Bronchial smooth muscle cell (primary cell): ENCODE measurements around the gene MPG. TPM values are rescaled to one million over a fixed set of nuclear protein-coding genes. Genes with fewer than 3 reads are reported as not detected.

ENCODE experiments used
- total RNA-seq: library from RNA; depleted of rRNA; stranded (reverse); fragments of >200 nt; gene quantifications from 2 replicates; pipeline ENCODE4 v1.2.1, GENCODE V29; 2014

The MPG gene, protein sequence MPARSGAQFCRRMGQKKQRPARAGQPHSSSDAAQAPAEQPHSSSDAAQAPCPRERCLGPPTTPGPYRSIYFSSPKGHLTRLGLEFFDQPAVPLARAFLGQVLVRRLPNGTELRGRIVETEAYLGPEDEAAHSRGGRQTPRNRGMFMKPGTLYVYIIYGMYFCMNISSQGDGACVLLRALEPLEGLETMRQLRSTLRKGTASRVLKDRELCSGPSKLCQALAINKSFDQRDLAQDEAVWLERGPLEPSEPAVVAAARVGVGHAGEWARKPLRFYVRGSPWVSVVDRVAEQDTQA
- total RNA-seq, result 125 and 225 TPM in 2 replicates

DNA sequence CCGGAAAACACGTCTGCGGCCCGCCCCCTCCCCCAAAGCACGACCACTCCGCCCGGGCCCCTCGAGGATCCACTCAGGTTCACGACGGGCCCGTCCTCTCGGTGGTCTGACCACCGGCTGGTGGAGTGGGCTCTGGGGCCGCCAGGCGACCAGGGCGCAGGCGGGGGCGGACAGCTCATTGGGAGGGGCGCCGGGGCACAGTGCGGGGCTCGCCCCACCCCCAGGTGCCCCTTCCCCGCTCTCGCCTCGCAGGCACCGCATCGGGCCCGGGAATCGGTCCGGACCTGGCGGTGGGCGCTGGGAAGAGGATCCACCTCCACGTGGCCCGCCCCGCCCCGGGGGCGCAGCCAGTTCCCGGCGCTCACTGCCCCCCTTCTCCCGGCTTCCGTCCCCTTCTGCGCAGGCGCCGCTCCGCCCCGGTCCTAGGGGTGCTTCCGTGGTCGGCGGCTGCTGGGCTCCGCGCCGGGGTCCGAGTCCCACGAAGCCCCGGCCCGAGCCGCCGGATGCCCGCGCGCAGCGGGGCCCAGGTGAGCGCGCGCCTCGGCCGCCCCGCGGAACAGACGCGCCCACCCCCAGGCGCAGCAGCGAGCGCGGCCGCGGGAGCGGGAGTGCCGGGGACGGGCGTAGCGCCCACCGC is at the start of gene MPG:
Gene MPG, plus strand, starts transcription at position 419 of the 637 bp plus-strand sequence. Its CDS starts 85 bp downstream, at position 504.

DNA sequence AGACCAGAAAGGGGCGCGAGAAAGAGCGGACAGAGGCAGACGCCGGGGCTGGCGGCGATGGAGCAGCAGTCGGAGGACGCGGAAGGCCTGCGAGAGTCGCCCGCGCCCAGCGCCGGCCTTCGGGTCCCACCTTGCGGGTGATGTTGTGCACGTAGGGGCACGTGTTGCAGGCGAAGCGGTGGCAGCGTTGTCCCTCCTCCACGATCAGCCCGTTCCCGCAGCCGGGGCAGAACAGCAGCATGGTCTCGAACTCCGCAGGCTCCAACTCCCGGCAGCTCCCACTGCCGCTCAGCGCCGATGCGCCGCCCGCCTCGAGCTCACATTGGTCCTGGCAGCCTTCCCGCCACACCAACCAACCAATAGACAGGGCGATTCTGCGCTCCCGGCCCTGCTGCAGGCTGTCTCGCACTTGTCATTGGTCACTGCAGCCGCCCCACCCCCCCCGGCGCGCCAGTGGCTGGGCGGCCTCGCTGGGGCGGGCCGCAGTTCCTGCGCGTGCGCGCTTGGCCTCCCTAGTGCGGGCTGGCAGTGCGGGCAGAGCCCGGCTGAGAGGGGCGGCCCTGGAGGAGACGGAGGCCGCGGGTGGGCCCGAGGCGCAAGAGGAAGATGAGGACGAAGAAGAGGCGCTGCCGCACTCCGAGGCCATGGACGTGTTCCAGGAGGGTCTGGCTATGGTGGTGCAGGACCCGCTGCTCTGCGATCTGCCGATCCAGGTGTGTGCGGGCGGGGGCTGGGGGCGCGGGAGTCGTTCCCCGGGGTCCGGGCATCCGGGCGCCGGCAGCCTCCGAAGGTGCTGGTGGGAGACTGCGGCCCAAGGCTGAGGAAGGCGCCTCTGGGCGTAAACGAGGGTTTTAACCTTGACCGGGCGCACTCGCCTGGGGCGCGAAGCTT is 24.4 kb upstream of the MPG start, which contains the start of the genes POLR3K and SNRNP25:
Gene POLR3K, minus strand, starts transcription at position 263 of the 891 bp plus-strand sequence. Its CDS starts 22 bp downstream, at position 241.
Gene SNRNP25, plus strand, starts transcription at position 483 of the 891 bp plus-strand sequence. Its CDS starts 189 bp downstream, at position 672.

DNA sequence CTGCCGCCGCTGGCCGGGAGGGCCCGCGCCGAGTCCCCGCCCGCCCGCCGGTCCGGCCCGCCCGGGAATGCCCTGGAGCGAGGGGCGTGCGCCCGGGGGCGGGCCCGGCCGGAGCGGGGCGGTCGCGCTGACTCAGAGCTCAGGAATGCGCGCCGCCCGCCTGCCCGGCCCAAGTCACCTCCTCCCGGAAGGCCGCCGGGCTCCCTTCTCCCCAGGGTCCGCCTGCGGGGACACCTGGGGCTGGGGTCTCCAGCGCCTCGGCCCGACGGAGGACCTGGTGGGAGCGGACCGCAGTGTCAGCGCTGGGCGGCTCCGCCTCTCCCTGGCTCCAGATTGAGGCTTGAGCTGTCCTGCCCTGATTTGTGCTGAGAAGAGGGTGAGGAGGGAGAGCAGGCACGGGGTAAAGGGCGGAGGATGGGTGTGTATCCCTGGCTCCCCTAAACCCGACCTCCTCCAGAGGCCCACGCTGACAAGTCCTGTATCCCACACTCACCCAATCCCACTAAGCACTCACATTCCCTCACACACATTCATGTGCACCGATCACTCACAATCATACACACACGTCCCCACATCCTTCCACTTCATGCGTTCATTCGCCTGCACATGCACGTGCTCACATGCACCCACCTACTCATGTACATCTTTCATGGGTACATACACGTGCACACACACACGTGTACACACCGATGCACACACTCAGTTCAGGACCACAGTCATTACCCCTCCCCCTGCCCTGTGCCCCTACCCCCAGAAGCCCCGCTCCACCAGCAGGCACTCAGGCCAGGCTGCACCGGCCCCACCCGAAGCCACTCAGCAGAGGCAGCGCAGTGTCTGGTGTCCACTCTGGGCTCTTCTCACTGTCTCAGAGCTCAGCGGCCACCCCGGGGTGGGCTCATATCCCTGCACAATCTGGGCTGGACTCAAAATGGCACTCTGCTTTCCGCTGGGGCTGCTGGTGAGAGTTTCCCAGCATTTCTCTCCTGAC is 5.2 kb upstream of the MPG start, which contains the start of gene RHBDF1:
Gene RHBDF1, minus strand, starts transcription at position 71 of the 988 bp plus-strand sequence. CDS start 7,616 bp downstream, outside the sequence.

Other genes starting within 250 kb of the MPG start
- 2.7 TPM in 2 replicates for gene POLR3K, start 24.6 kb upstream of the MPG start, total RNA-seq
- 38.6 and 42.2 TPM in 2 replicates for gene SNRNP25, start 24.4 kb upstream of the MPG start, total RNA-seq
- gene RHBDF1, start 5.6 kb upstream of the MPG start, total RNA-seq, result 32.3 and 46.5 TPM in 2 replicates
- 6.5 and 11.0 TPM in 2 replicates for gene NPRL3, start 60.4 kb downstream of the MPG start, total RNA-seq
- gene HBZ, start 74.4 kb downstream of the MPG start, total RNA-seq, result not detected in 2 replicates
- not detected in 2 replicates for gene HBM, start 87.8 kb downstream of the MPG start, total RNA-seq
- not detected in 2 replicates for gene HBA2, start 94.7 kb downstream of the MPG start, total RNA-seq
- not detected in 2 replicates for gene HBA1, start 98.5 kb downstream of the MPG start, total RNA-seq
- gene HBQ1, start 102.2 kb downstream of the MPG start, total RNA-seq, result not detected in 2 replicates
- gene LUC7L, start 151.2 kb downstream of the MPG start, total RNA-seq, result 23.3 and 28.8 TPM in 2 replicates
- 31.5 and 39.1 TPM in 2 replicates for gene FAM234A, start 156.6 kb downstream of the MPG start, total RNA-seq
- gene RGS11, start 197.7 kb downstream of the MPG start, total RNA-seq, result 1.4 and 7.2 TPM in 2 replicates
- gene ARHGDIG, start 202.4 kb downstream of the MPG start, total RNA-seq, result 0.77 and 0.79 TPM in 2 replicates
- under 0.01 and 0.17 TPM in 2 replicates for gene PDIA2, start 204.9 kb downstream of the MPG start, total RNA-seq